GM12878 (cell line): Measurements from ENCODE around the gene IL16.

Experiments used
- HDAC6 ChIP-seq: fragments of 200-600 bp; sonication (generic); IDR thresholded peaks from one replicate; pipeline ENCODE4 v1.8.0; 2017; ENCODE audit warnings: antibody characterized with exemption; ENCODE audit not compliant: unreplicated experiment
- RAD21 ChIP-seq: IDR thresholded peaks from 2 replicates; pipeline ENCODE4 v1.6.1; 2011; ENCODE audit warnings: mild to moderate bottlenecking, low read depth, low read length, moderate library complexity; ENCODE audit not compliant: insufficient read depth
- USF2 ChIP-seq: IDR thresholded peaks from 2 replicates; pipeline ENCODE4 v1.6.1; 2011; ENCODE audit warnings: low read depth, low read length, improper control_type of control experiment, borderline replicate concordance

DNA sequence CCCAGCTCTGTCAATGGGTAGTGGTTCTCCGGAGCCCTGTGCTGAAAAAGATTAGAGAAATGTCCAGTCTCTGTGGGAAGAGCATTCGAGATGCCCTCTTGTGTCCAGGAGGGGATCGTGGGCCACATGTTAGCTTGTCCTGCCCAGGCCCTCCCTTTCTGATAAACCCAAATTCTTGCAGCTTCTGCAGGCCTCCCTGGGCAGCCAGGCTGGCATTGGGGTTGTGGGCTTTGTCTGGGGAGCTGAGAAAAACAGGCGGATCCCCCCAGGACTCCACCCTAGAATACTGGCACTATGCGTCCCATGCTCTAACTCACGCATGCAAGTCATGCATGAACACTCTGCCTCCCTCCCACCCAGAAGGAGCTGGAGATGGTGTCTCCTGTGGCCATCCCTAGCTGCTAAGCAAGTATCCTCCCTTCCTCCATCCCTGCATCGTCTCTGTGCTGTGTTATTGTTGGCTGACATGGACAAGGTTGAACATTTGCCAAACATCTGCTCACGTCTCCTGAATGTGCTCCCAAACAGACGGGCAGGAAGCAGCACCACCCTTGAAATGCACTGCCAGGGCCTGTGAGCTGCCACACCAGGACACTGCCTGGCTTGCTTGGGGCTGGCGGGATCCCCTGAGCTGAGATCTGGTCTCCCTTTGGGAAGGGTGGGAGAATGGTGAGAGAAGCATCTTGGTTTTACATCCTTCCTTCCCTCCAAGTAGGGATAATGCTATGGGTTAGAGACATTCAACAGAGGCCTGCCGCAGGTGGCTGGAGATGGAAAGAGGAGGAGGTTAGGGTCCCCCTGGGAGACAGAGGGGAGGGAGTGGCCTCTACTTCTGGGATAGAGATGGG lies 36.1 kb upstream of the IL16 start:
- TF ChIP-seq HDAC6 (no peak), USF2 (no peak), RAD21 (no peak)
